Ramos (cell line): ENCODE measurements around the gene SRSF12.
"Not testable (repeated sequence)": the region's sequence is repeated elsewhere in the genome, so short reads cannot be mapped to it uniquely, and the experiment has no call there.

ENCODE experiments used
- in situ Hi-C: fragments of 300-500 bp; cut with MboI; formaldehyde crosslinking; loops from one replicate; pipeline ENCODE4 v1.14.3; 2022; ENCODE audit warnings: low sequenced_read_pairs; ENCODE audit not compliant: unreplicated experiment

Gene SRSF12

GRCh38 chr6:89079511-89080234 lies 38.2 kb downstream of the SRSF12 start:
- in situ Hi-C loops = loop anchor here (25.0 kb wide), 1 partner anchor 1167 kb away; no protein-coding TSS in a partner anchor

DNA sequence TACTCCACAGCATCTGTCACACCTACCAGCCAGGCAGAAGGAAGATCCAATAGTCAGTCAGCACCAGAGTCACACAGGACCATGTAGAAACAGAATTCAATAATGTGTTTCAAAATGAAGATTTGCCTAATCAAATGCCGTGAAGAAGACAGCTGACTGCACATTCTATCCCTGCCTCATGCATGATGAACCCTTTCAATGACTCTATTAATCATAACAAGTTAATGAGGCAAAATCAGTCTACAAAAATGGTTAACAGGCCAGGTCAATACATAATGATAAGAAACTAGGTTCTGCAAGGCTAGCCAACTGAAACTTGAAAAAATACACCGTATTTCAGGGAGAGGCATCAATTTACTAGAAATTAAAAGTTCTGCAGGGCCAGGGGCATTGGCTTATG lies 44.0 kb downstream of the SRSF12 start:
- in situ Hi-C loops = no loop called here

- in situ Hi-C loops = no loop called here
These were observed 44.8 kb downstream of the SRSF12 start for GRCh38 chr6:89073014-89073620.

- in situ Hi-C loops = no loop called here
These were observed 46.8 kb downstream of the SRSF12 start for GRCh38 chr6:89071036-89071435.

GRCh38 chr6:89069536-89070163 lies 48.2 kb downstream of the SRSF12 start:
- in situ Hi-C loops = no loop called here

GRCh38 chr6:89068695-89069094 lies 49.2 kb downstream of the SRSF12 start:
- in situ Hi-C loops = no loop called here

DNA sequence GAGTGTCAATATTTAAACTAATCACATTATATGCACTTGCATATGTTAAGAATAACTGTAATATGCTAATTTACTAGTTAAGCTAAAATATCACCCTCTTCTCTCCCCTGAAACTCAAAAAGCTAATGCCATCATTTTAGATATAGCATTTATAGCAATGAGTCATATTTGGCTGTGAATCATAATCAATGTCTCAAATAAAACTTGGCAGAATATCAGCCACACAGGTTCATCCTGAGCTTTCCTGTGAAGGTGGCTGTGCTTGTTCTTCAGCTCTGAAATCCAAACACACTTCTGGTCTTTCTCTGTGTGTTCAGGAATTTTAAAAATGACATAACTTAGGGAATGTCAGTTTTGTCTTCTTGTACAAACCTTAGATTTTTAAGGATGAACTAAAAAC lies 50.1 kb downstream of the SRSF12 start:
- in situ Hi-C loops = no loop called here

DNA sequence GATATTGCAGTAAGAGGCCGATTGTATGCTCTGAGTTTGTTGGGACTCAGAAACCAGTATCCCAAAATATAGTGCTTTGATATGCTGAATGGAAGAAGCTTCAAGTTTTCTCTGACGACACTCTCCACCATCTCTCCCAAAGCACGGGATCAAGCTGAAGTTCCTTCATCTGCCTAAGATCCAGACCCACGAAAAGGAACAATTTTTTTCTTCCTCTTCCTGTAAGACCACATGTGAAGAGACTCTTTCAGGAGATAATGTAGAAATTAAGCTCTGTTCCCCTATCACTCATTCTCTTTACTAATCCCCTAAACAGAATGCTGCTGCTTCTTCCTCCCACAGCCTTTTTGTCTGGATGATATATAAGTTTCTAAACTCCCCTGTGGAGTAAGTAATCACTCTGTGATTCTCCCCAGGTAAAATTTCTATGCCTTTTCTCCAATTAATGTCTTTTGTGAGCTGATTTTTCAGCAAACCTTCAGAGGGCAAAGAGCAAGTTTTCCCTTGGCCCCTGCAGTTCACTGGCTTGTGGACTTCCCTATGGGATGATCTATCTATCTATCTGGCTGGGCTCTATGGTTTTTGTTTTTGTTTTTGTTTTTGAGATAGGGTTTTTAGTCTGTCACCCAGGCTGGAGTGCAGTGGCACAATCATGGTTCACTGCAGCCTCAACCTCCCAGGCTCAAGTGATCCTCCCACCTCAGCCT lies 50.8 kb downstream of the SRSF12 start:
- in situ Hi-C loops = no loop called here

GRCh38 chr6:89066121-89066520 lies 51.8 kb downstream of the SRSF12 start:
- in situ Hi-C loops = not testable (repeated sequence)

- in situ Hi-C loops = not testable (repeated sequence)
These were observed 52.9 kb downstream of the SRSF12 start for GRCh38 chr6:89064931-89065330.

- in situ Hi-C loops = no loop called here
These were observed 54.0 kb downstream of the SRSF12 start for GRCh38 chr6:89063881-89064280.

DNA sequence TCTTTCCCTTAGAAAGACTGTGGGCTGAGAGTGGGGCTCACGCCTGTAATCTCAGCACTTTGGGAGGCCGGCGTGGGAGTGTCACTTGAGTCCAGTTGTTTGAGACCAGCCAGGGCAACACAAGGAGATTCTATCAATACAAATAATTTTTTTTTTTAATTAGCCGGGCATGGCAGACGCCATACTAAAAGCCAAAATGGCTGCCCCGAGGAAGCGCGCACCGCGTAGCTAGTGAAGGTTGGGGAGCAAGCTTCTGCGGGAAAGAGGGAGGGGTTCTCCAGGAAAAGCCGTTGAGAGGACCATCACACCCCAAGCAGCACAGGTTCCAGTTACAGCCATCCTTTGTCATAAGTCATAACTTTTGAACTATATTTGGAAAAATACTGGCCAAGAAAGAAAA lies 58.6 kb downstream of the SRSF12 start:
- in situ Hi-C loops = no loop called here

DNA sequence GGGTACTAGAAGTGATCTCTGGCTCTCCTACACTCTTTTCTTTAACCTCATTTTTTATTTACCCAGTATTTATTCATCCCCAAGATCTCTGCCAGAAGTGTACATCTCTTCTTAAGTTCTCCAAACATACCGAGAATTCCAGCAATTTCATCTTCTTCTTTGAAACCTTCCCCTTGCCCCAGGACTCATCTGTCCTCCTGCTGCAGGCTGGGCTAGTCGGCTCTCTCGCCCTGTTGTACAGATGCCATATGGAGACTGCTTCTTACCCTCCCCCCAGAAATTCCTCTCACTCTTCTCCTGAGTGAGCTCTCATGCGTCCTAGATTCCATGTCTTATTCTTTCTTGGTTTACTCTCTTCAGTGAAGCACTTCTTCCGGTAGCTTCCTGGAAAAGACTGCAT lies 59.2 kb downstream of the SRSF12 start:
- in situ Hi-C loops = no loop called here

GRCh38 chr6:89057759-89058158 lies 60.1 kb downstream of the SRSF12 start:
- in situ Hi-C loops = no loop called here

- in situ Hi-C loops = no loop called here
These were observed 63.7 kb downstream of the SRSF12 start for GRCh38 chr6:89054208-89054607.

DNA sequence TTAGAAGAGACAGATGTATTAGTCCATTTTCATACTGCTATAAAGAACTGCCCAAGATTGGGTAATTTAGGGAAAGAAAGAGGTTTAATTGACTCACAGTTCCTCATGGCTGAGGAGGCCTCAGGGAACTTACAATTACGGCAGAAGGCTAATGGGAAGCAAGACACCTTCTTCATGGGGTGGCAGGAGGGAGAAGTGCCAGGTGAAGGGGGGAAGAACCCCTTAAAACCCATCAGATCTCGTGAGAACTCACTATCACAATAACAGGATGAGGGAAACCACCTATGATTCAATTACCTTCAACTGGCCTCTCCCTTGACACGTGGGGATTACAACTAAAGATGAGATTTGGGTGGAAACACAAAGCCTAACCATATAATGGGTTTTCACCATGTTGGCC lies 66.2 kb downstream of the SRSF12 start:
- in situ Hi-C loops = no loop called here

DNA sequence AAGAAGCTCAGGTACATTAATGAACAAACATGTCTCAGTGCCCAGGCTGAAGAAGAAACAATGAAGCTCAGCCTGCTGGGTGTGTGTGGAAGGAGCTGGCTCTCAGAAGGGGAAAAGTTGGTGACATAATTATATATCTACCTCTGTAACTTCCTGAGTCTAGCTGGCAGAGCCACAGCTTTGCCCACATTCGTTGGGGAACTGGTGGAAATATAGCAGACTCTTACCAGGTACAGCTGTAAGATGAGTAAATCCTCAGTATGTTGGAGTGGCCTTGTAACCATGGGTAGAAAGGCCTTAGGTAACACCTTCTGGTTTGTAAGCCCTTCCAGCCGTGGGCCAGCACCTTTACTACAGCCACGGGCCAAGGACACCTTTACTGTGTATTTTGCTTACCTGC lies 67.2 kb downstream of the SRSF12 start:
- in situ Hi-C loops = no loop called here

- in situ Hi-C loops = no loop called here
These were observed 67.7 kb downstream of the SRSF12 start for GRCh38 chr6:89050155-89050554.

DNA sequence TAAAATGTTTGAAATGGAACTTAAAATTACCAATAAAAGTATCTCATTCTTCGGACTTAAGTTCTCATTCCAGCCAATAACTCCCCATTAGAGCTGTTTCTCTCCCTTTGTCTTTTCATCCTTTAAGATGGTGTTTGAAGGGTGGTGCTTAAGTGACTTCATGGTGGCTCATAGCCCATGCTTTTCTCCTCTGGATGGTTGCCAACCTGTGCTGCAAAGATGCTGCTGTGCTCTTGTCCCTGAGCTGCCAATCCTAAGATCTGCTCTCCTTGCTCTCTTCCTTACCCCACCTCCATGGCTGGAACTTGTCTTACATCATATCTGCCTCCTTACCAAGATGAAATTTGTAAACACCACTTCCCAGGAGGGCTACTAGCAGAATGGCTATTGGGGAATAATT lies 68.9 kb downstream of the SRSF12 start:
- in situ Hi-C loops = no loop called here

DNA sequence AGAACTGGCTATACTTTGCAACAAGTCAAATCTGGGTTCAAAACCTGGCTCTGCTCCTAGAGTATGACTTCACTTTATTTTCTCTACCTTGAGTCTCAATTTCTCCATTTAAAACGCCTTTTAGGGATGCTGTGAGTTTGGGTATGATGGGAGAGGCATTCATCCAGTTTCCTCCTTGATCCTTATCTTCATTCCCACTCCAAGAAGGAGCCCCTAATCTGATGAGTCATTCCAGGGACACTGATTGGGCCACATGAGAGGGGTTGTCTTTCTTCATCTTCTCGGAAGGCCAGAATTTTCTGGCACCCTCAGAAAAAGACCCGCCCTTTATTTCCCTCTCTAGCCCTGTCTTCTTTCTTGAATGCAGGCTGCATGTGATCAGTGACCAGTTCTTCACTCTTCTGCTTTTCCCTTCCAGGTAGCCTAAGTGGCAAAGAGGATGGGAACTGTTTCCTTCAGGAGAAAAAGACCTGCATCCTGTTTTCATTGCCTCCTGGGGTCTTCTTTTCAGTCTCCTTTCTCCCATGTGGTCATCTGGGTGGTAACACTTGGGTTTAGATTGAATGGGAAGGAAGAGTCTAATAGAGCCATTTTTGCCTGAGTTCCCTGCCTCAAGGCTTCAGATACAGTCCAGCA lies 69.5 kb downstream of the SRSF12 start:
- in situ Hi-C loops = no loop called here

DNA sequence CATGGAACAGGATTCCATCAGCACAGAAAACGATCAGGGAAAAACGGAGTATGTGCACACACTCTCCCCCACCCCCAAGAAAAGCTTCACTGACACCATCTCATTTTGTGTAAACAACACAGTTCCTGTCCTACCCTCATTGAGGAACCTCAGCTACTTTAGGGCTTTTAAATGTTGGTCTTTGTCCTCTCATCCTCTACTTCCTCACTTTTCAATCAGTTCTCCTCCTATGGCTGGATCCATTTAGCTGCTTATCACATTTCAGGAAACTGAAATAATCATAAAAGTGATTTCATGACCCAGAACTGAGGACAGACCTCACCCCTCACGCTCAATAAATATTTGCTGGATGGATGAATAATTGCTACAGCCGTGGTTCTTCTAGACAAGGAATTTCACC lies 70.4 kb downstream of the SRSF12 start:
- in situ Hi-C loops = no loop called here
